ENCODE results near the gene OR5M11.

GRCh38 chr11:56495117-56495516, 47.9 kb downstream of the OR5M11 start:
- no peak for TF ChIP-seq POLR2AphosphoS5 (IDR thresholded peaks at IDR 0.05)
- TF ChIP-seq POLR2A (IDR thresholded peaks at IDR 0.05; ENCODE audit: low read depth): no peak
- TF ChIP-seq CTCF (IDR thresholded peaks at IDR 0.05): no peak
- no peak for TF ChIP-seq EP300 (IDR thresholded peaks at IDR 0.05)
